WTC11 (cell line): ENCODE measurements around the gene TMEM271. TPM values are rescaled to one million over a fixed set of nuclear protein-coding genes. Genes with fewer than 3 reads are reported as not detected.

Experiments
- ESRRA ChIP-seq: sonication (generic); formaldehyde crosslinking; IDR thresholded peaks from 2 replicates; pipeline ENCODE4 v1.8.1; 2022; ENCODE audit warnings: mild to moderate bottlenecking, missing genetic modification reagents, borderline replicate concordance
- ETV6 ChIP-seq: sonication (generic); formaldehyde crosslinking; IDR thresholded peaks from 2 replicates; pipeline ENCODE4 v1.8.1; 2022; ENCODE audit warnings: mild to moderate bottlenecking, missing genetic modification reagents
- FOXJ3 ChIP-seq: sonication (generic); formaldehyde crosslinking; IDR thresholded peaks from 2 replicates; pipeline ENCODE4 v1.9.0; 2021; ENCODE audit warnings: missing genetic modification reagents, mild to moderate bottlenecking, borderline replicate concordance
- FOXK1 ChIP-seq: sonication (generic); formaldehyde crosslinking; IDR thresholded peaks from 2 replicates; pipeline ENCODE4 v1.8.0; 2022; ENCODE audit warnings: mild to moderate bottlenecking, moderate library complexity, missing genetic modification reagents
- FOXP1 ChIP-seq: sonication (generic); formaldehyde crosslinking; IDR thresholded peaks from 2 replicates; pipeline ENCODE4 v1.8.0; 2022; ENCODE audit warnings: missing genetic modification reagents, mild to moderate bottlenecking, moderate library complexity, borderline replicate concordance
- GABPB1 ChIP-seq: sonication (generic); formaldehyde crosslinking; IDR thresholded peaks from 2 replicates; pipeline ENCODE4 v1.8.1; 2023; ENCODE audit warnings: mild to moderate bottlenecking, missing genetic modification reagents
- NFE2L1 ChIP-seq: sonication (generic); formaldehyde crosslinking; IDR thresholded peaks from 2 replicates; pipeline ENCODE4 v1.8.1; 2023; ENCODE audit warnings: missing genetic modification reagents
- PRRX2 ChIP-seq: fragments of 250-450 bp; sonication (Bioruptor Pico); IDR thresholded peaks from 2 replicates; pipeline ENCODE4 v1.8.0; 2021; ENCODE audit warnings: mild to moderate bottlenecking
- RORB ChIP-seq: fragments of 250-450 bp; sonication (Bioruptor Pico); IDR thresholded peaks from 2 replicates; pipeline ENCODE4 v1.9.0; 2021; ENCODE audit warnings: mild to moderate bottlenecking
- SP1 ChIP-seq: sonication (generic); formaldehyde crosslinking; conservative IDR thresholded peaks from 2 replicates; pipeline ENCODE4 v1.8.1; 2022; ENCODE audit warnings: missing genetic modification reagents
- TCF7 ChIP-seq: sonication (generic); formaldehyde crosslinking; IDR thresholded peaks from 2 replicates; pipeline ENCODE4 v1.8.0; 2022; ENCODE audit warnings: mild to moderate bottlenecking, low read depth, missing genetic modification reagents, moderate library complexity
- TEAD4 ChIP-seq: sonication (generic); formaldehyde crosslinking; IDR thresholded peaks from 2 replicates; pipeline ENCODE4 v1.8.0; 2022; ENCODE audit warnings: mild to moderate bottlenecking, missing genetic modification reagents
- ZBTB21 ChIP-seq: sonication (generic); formaldehyde crosslinking; IDR thresholded peaks from 2 replicates; pipeline ENCODE4 v1.8.1; 2023; ENCODE audit warnings: mild to moderate bottlenecking, missing genetic modification reagents, borderline replicate concordance
- ZNF219 ChIP-seq: sonication (generic); formaldehyde crosslinking; IDR thresholded peaks from 2 replicates; pipeline ENCODE4 v1.8.0; 2023; ENCODE audit warnings: missing genetic modification reagents, mild to moderate bottlenecking, borderline replicate concordance
- ZNF232 ChIP-seq: sonication (generic); formaldehyde crosslinking; IDR thresholded peaks from 2 replicates; pipeline ENCODE4 v1.8.0; 2022; ENCODE audit warnings: mild to moderate bottlenecking, missing genetic modification reagents
- ZNF396 ChIP-seq: fragments of 250-450 bp; sonication (Bioruptor Pico); IDR thresholded peaks from 2 replicates; pipeline ENCODE4 v1.8.0; 2021; ENCODE audit warnings: mild to moderate bottlenecking, moderate library complexity, borderline replicate concordance
- total RNA-seq: library from RNA; stranded (reverse); gene quantifications from 3 replicates; pipeline ENCODE4 v1.2.3, GENCODE V29; 2021
- TF ChIP-seq, protein P1 (sequence below): sonication (generic); formaldehyde crosslinking; IDR thresholded peaks from 2 replicates; pipeline ENCODE4 v1.8.0; 2023; ENCODE audit warnings: missing genetic modification reagents, mild to moderate bottlenecking, borderline replicate concordance
- TF ChIP-seq, protein P2 (sequence below): sonication (generic); formaldehyde crosslinking; IDR thresholded peaks from 2 replicates; pipeline ENCODE4 v1.8.0; 2022; ENCODE audit warnings: mild to moderate bottlenecking, missing genetic modification reagents
- TF ChIP-seq, protein P3 (sequence below): sonication (generic); formaldehyde crosslinking; conservative IDR thresholded peaks from 2 replicates; pipeline ENCODE4 v1.8.1; 2023; ENCODE audit warnings: mild to moderate bottlenecking, low read depth, missing genetic modification reagents, moderate library complexity
- TF ChIP-seq, protein P4 (sequence below): sonication (generic); formaldehyde crosslinking; IDR thresholded peaks from 2 replicates; pipeline ENCODE4 v1.8.1; 2022; ENCODE audit warnings: low read depth, mild to moderate bottlenecking, moderate library complexity, missing genetic modification reagents, borderline replicate concordance
- TF ChIP-seq, protein P5 (sequence below): fragments of 200-600 bp; IDR thresholded peaks from 2 replicates; pipeline ENCODE4 v1.8.0; 2022; ENCODE audit warnings: antibody characterized with exemption
- TF ChIP-seq, protein P6 (sequence below): fragments of 250-450 bp; sonication (Bioruptor Pico); IDR thresholded peaks from 2 replicates; pipeline ENCODE4 v1.9.0; 2021; ENCODE audit warnings: mild to moderate bottlenecking
- TF ChIP-seq, protein P7 (sequence below): sonication (generic); formaldehyde crosslinking; IDR thresholded peaks from 2 replicates; pipeline ENCODE4 v1.8.1; 2023; ENCODE audit warnings: mild to moderate bottlenecking, moderate library complexity, missing genetic modification reagents

Gene TMEM271
- total RNA-seq, 1 experiment from 2014 or later, result 0.31 TPM

DNA sequence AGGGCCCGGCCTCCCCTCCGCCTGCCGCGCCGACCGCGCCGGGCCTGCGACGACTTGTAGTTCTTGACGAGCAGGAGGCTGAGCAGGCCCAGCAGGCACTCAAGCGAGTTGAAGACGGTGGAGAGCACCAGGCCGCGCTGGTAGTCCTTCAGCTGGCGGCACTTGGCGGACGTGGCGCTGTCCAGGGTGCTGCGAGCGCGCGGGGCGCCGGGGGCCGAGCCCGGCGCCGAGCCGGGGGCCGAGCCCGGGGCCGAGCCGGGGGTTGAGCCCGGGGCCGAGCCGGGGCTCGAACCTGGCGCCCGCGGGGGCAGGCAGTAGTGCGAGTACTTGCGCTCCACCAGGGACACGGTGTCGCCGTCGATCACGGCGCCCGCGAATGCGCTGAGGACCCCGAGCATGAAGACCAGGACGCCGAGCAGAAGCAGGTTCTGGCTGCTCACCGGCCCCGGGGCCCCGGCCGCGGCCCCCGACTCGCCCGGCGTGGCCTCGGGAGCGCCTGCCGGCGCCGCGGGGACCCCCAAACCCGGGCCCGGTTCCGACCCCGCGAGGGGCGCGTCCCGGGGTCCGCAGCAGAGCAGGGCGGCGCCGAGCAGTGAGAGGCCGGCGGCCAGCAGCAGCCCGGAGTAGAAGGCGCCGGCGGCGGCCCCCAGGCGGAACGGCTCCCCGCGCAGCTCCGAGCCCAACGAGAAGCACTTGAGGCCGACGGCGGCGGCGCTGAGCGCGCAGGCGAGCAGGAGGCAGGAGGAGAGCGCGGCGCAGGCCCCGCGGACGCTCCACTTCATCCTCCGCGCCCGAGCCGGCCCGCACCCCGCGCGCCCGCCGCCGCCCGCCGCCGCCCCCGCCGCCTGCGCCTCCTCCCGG, 584 bp downstream of the TMEM271 start (continued):
- TF ChIP-seq, protein P1, sequence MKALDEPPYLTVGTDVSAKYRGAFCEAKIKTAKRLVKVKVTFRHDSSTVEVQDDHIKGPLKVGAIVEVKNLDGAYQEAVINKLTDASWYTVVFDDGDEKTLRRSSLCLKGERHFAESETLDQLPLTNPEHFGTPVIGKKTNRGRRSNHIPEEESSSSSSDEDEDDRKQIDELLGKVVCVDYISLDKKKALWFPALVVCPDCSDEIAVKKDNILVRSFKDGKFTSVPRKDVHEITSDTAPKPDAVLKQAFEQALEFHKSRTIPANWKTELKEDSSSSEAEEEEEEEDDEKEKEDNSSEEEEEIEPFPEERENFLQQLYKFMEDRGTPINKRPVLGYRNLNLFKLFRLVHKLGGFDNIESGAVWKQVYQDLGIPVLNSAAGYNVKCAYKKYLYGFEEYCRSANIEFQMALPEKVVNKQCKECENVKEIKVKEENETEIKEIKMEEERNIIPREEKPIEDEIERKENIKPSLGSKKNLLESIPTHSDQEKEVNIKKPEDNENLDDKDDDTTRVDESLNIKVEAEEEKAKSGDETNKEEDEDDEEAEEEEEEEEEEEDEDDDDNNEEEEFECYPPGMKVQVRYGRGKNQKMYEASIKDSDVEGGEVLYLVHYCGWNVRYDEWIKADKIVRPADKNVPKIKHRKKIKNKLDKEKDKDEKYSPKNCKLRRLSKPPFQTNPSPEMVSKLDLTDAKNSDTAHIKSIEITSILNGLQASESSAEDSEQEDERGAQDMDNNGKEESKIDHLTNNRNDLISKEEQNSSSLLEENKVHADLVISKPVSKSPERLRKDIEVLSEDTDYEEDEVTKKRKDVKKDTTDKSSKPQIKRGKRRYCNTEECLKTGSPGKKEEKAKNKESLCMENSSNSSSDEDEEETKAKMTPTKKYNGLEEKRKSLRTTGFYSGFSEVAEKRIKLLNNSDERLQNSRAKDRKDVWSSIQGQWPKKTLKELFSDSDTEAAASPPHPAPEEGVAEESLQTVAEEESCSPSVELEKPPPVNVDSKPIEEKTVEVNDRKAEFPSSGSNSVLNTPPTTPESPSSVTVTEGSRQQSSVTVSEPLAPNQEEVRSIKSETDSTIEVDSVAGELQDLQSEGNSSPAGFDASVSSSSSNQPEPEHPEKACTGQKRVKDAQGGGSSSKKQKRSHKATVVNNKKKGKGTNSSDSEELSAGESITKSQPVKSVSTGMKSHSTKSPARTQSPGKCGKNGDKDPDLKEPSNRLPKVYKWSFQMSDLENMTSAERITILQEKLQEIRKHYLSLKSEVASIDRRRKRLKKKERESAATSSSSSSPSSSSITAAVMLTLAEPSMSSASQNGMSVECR, result peak; percentile 93
- peak; percentile 68; the same call in 1 of the 2 replicates for TF ChIP-seq TCF7 (CRISPR knock-in tag)
- TF ChIP-seq, protein P2, sequence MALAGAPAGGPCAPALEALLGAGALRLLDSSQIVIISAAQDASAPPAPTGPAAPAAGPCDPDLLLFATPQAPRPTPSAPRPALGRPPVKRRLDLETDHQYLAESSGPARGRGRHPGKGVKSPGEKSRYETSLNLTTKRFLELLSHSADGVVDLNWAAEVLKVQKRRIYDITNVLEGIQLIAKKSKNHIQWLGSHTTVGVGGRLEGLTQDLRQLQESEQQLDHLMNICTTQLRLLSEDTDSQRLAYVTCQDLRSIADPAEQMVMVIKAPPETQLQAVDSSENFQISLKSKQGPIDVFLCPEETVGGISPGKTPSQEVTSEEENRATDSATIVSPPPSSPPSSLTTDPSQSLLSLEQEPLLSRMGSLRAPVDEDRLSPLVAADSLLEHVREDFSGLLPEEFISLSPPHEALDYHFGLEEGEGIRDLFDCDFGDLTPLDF (CRISPR knock-in tag), result no peak
- no peak for TF ChIP-seq ZNF232 (CRISPR knock-in tag)
- TF ChIP-seq ETV6 (CRISPR knock-in tag), result peak; percentile 50; the same call in 1 of the 2 replicates
- TF ChIP-seq, protein P3, sequence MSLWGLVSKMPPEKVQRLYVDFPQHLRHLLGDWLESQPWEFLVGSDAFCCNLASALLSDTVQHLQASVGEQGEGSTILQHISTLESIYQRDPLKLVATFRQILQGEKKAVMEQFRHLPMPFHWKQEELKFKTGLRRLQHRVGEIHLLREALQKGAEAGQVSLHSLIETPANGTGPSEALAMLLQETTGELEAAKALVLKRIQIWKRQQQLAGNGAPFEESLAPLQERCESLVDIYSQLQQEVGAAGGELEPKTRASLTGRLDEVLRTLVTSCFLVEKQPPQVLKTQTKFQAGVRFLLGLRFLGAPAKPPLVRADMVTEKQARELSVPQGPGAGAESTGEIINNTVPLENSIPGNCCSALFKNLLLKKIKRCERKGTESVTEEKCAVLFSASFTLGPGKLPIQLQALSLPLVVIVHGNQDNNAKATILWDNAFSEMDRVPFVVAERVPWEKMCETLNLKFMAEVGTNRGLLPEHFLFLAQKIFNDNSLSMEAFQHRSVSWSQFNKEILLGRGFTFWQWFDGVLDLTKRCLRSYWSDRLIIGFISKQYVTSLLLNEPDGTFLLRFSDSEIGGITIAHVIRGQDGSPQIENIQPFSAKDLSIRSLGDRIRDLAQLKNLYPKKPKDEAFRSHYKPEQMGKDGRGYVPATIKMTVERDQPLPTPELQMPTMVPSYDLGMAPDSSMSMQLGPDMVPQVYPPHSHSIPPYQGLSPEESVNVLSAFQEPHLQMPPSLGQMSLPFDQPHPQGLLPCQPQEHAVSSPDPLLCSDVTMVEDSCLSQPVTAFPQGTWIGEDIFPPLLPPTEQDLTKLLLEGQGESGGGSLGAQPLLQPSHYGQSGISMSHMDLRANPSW (CRISPR knock-in tag), result no peak
- TF ChIP-seq PRRX2 (CRISPR knock-in tag), result no peak
- TF ChIP-seq, protein P4, sequence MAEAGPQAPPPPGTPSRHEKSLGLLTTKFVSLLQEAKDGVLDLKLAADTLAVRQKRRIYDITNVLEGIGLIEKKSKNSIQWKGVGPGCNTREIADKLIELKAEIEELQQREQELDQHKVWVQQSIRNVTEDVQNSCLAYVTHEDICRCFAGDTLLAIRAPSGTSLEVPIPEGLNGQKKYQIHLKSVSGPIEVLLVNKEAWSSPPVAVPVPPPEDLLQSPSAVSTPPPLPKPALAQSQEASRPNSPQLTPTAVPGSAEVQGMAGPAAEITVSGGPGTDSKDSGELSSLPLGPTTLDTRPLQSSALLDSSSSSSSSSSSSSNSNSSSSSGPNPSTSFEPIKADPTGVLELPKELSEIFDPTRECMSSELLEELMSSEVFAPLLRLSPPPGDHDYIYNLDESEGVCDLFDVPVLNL (CRISPR knock-in tag), result peak; percentile 36; the same call in 1 of the 2 replicates
- TF ChIP-seq ZBTB21 (CRISPR knock-in tag), result no peak
- no peak for TF ChIP-seq GABPB1 (CRISPR knock-in tag)
- TF ChIP-seq FOXP1 (CRISPR knock-in tag), result peak; percentile 87
- TF ChIP-seq, protein P5, sequence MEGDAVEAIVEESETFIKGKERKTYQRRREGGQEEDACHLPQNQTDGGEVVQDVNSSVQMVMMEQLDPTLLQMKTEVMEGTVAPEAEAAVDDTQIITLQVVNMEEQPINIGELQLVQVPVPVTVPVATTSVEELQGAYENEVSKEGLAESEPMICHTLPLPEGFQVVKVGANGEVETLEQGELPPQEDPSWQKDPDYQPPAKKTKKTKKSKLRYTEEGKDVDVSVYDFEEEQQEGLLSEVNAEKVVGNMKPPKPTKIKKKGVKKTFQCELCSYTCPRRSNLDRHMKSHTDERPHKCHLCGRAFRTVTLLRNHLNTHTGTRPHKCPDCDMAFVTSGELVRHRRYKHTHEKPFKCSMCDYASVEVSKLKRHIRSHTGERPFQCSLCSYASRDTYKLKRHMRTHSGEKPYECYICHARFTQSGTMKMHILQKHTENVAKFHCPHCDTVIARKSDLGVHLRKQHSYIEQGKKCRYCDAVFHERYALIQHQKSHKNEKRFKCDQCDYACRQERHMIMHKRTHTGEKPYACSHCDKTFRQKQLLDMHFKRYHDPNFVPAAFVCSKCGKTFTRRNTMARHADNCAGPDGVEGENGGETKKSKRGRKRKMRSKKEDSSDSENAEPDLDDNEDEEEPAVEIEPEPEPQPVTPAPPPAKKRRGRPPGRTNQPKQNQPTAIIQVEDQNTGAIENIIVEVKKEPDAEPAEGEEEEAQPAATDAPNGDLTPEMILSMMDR, result no peak
- TF ChIP-seq ESRRA (CRISPR knock-in tag), result no peak
- peak; percentile 48; the same call in 1 of the 2 replicates for TF ChIP-seq NFE2L1 (CRISPR knock-in tag)
- TF ChIP-seq FOXK1 (CRISPR knock-in tag), result peak; percentile 73
- TF ChIP-seq, protein P6, sequence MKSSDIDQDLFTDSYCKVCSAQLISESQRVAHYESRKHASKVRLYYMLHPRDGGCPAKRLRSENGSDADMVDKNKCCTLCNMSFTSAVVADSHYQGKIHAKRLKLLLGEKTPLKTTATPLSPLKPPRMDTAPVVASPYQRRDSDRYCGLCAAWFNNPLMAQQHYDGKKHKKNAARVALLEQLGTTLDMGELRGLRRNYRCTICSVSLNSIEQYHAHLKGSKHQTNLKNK, result no peak
- no peak for TF ChIP-seq FOXJ3 (CRISPR knock-in tag)
- peak; percentile 46; the same call in 1 of the 2 replicates for TF ChIP-seq SP1
- no peak for TF ChIP-seq ZNF219
- 0 out of 2 replicates have a peak, but pooled peaks have one; percentile 65 for TF ChIP-seq TEAD4
- no peak for TF ChIP-seq RORB (CRISPR knock-in tag)
- TF ChIP-seq, protein P7, sequence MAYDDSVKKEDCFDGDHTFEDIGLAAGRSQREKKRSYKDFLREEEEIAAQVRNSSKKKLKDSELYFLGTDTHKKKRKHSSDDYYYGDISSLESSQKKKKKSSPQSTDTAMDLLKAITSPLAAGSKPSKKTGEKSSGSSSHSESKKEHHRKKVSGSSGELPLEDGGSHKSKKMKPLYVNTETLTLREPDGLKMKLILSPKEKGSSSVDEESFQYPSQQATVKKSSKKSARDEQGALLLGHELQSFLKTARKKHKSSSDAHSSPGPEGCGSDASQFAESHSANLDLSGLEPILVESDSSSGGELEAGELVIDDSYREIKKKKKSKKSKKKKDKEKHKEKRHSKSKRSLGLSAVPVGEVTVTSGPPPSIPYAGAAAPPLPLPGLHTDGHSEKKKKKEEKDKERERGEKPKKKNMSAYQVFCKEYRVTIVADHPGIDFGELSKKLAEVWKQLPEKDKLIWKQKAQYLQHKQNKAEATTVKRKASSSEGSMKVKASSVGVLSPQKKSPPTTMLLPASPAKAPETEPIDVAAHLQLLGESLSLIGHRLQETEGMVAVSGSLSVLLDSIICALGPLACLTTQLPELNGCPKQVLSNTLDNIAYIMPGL (CRISPR knock-in tag), result no peak
- TF ChIP-seq ZNF396, result no peak
